DMS53 treated with DMSO at 0.1 percent for 48 hours (cell line): Measurements from ENCODE around the gene CCT2.
"Not testable (repeated sequence)": the region's sequence is repeated elsewhere in the genome, so short reads cannot be mapped to it uniquely, and the experiment has no call there.

Source experiments
- DNase-seq: peaks from one replicate; lab custom pipeline; 2025; ENCODE audit not compliant: unreplicated experiment; lab: John Stamatoyannopoulos, UW

CCT2 gene

GRCh38 chr12:69583203-69583602 is 2.1 kb upstream of the CCT2 start:
- DNase-seq: no peak

DNA sequence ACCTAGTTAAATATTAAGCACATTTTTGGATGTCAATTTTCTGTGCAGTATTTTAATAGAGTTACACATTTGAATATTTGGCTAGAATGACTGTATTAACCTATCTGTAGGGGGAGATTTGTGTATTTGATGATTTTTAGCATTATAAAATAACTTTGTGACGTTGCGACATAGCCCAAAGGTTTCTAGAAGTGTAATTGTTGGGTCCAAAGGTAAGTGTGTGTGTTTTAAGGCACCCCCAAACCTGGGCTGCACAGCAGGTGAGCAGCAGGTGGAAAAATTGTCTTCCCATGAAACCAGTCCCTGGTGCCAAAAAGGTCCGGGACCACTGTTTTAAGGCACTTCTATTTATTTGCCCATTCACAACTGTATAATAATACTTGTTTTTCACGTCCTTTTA is 3.3 kb downstream of the CCT2 start:
- DNase-seq: no peak

- no peak for DNase-seq
These were observed 3.8 kb downstream of the CCT2 start for GRCh38 chr12:69589082-69589481.

- no peak for DNase-seq
These were observed 10.4 kb downstream of the CCT2 start for GRCh38 chr12:69595689-69596088.

- no peak for DNase-seq
These were observed 13.0 kb downstream of the CCT2 start for GRCh38 chr12:69598174-69598753.

DNA sequence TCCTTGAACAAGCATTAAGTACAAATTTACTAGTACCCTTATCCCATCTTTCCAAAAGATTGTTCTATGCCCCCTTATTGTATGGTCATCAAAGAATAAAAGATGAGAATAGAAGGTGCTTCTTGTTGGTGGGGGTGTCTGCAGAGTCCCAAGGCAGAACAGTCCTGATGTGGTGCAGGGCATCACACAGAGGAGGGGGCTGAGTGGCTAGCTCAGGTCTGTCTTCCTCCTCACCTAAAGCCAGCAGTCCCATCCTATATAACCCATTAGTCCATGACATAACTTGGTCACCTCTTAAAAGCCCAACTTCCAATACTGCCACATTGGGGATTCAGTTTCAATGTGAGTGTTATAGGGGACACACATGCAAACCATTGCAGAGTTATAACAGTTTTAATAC is 15.5 kb downstream of the CCT2 start:
- no peak for DNase-seq

GRCh38 chr12:69601962-69602685 is 16.9 kb downstream of the CCT2 start:
- no peak for DNase-seq

- DNase-seq: peak; percentile 11
These were observed 17.7 kb downstream of the CCT2 start for GRCh38 chr12:69602954-69603353.

GRCh38 chr12:69603556-69603955 is 18.3 kb downstream of the CCT2 start:
- DNase-seq: not testable (repeated sequence)

- not testable (repeated sequence) for DNase-seq
These were observed 19.0 kb downstream of the CCT2 start for GRCh38 chr12:69604275-69604674.

DNA sequence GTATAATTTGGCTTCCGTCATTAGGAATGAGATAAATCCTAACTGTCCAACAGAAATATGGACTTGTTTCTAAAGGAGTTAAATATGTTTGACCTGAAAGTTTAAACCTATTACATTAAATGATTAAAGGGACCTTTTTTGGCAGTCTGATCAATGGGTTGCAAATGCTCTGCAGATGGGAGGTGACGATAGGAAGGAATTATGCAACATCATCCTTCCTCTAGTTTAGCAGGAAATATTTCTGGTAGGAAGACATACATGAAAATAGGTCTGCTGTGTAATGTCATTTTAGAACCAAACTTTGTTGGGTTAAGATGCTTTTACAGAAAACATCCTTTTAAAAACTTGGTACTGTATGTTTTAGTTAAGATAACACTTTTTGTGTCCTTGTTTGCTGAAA is 22.9 kb downstream of the CCT2 start:
- no peak for DNase-seq

- DNase-seq: no peak
These were observed 24.9 kb downstream of the CCT2 start for GRCh38 chr12:69610126-69610525.

DNA sequence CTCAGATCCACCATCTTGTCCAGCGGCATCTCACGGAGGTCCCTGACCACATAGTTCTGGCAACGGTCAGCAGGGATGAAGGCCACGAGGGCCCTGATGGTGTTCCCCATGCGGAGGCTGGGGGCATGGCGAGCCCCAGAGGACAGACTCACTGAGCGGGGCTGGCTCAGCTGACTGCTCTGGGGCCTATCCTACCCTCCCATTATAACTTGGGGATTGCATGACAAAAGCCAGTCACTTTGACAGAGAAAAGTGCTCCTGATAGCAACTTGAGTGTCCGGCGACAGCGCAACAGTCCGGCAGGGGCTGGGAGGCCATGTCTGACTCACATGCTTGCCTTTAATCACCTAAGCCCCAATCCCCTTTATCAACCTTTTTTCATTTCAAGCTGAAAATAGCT is 25.5 kb downstream of the CCT2 start, which contains the start of gene LRRC10:
Gene LRRC10, minus strand, starts transcription at position 179 of the 400 bp plus-strand sequence. Its CDS starts 69 bp downstream, at position 110.
- no peak for DNase-seq

- DNase-seq: no peak
These were observed 28.1 kb downstream of the CCT2 start for GRCh38 chr12:69613351-69613750.

- DNase-seq: no peak
These were observed 30.8 kb downstream of the CCT2 start for GRCh38 chr12:69616025-69616424.

DNA sequence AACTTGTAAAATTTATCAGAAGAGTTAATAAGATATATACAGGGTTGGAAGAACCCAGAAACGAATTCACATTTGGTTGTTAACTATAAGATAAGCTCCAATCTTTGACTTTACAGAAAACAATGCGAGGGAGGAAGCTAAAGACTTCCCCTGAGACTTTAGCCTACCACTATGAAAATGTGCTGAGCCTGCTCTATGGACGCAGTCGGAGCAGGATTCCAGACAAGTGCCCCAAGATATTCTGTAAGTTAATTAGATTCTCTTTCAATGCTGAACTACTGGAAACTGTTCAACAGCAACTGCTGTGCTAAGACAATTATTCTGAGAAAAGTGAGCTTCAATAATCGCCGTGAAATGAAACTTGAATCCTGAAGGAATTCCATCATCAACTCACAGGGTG is 33.8 kb downstream of the CCT2 start:
- no peak for DNase-seq

DNA sequence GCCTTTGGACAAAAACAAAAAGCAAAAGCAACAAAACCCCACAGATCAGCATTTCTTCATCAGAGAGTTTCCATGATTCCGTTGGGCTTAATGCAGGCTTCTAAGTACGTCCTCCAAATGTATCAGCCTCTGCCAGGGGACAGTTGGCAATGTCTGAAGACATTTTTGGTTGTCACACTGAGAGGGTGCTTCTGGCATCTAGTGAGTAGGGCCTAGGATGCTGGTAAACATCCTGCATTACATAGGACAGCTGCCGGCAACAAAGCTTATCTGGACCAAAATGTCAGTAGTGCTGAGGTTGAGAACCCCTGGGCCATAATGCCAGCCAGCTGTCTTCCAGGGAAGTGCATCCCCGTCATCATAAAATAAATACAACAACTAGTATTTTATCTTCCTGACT is 34.8 kb downstream of the CCT2 start:
- no peak for DNase-seq

DNA sequence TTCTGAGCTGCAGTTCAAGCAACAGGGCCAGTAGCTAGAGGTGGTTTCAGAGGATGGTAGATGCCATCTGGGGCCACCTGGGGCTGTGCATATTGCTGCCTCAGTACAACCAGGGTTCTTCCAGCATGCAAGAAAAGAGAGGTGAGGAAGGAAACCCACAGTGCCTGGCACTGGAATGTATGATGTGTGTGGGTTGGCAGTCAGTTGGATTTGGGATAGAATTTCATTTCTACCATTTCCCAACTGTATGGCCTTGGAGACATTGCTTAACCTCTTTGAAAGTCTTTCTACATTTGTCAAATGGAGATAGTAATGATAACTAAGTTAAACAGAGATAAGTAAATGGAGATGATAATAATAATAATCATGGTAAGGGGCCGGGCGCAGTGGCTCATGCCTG is 35.7 kb downstream of the CCT2 start:
- DNase-seq: no peak

GRCh38 chr12:69621551-69621950 is 36.3 kb downstream of the CCT2 start:
- DNase-seq: no peak

DNA sequence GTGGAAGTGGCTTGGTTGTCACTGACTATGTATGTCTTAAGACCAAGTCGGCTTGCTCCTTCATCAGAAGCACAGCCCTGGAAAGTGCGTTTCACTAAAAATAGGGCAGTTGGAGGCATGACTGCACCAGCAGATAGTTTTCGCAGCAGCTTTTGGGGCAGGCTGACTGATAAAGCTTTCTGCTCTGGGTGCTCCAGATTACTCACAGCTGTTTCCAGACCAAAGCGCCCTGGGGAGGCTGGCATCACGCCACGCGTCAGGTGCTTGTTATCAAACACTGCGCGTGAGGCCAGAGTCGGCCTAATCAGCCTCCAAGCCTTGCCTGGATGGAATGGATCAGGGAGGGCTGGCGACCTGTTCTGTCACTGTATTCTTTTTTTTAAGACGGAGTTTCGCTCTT is 38.7 kb downstream of the CCT2 start:
- DNase-seq: no peak

DNA sequence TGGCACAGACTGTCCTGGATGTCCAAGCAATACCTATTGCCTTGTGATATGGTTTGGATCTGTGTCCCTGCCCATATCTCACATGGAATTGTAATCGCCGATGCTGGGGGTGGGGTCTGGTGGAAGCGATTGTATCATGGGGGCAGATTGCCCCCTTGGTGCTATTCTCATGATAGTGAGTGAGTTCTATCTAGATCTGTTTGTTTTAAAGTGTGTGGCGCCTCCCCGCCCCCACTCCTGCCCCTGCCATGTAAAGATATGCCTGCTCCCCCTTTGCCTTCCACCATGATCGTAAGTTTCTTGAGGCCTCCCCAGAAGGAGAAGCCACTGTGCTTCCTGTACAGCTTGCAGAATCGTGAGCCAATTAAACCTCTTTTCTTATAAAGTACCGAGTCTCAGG is 42.2 kb downstream of the CCT2 start:
- no peak for DNase-seq

DNA sequence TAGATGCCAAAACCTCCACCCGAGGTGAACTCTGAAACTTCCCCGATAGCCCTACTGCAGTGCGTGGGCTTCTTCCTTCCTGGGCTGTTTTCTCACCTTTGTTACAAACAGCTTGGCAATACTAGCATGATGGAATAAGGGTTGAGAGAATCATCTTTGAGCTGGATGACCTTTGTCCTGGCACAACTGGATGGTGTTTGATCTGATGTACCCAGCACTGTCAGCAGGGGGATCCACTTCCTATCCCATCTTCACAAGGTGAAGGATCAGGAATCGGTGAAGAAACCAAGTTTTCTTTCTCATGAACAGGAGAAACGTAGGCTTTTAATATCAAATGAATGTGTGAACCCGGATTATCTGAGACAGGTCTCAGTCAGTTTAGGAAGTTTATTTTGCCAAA is 44.9 kb downstream of the CCT2 start:
- DNase-seq: peak; percentile 13

GRCh38 chr12:69633061-69633460 is 47.8 kb downstream of the CCT2 start:
- DNase-seq: no peak
